Measurements from ENCODE around the gene C2orf92. TPM values are rescaled to one million over a fixed set of nuclear protein-coding genes. Genes with fewer than 3 reads are reported as not detected.
"Not testable (repeated sequence)": the region's sequence is repeated elsewhere in the genome, so short reads cannot be mapped to it uniquely, and the experiment has no call there.

Gene C2orf92
- total RNA-seq (2014; rRNA removed): 0.80 and 0.83 TPM in 2 replicates
- 1.7 TPM for polyA plus RNA-seq (2012)

DNA sequence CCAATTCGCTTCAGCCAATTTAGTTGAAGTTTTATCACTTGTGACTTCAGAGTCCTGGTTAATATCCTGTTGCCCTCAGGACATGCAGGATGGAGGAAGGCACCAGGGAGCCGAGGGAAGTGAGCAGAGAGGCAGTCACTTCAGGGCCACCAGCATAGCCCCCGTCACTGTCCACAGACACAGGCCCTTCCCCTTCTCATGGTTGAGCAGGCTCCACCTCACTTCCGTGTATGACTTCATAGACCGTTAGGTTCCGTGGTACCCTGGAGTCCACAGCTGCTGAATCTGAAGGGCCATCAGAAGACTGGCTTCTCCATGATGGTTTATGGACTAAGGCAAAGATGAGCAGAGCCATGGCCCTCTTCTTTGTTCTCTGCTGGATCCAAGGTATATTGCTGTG lies at the start of gene C2orf92:
TSS of gene C2orf92 (plus strand) at position 266 of the 400 bp plus-strand sequence. CDS start at position 342, 76 bp downstream.
- DNase-seq (ENCODE audit: low read depth): no peak

DNA sequence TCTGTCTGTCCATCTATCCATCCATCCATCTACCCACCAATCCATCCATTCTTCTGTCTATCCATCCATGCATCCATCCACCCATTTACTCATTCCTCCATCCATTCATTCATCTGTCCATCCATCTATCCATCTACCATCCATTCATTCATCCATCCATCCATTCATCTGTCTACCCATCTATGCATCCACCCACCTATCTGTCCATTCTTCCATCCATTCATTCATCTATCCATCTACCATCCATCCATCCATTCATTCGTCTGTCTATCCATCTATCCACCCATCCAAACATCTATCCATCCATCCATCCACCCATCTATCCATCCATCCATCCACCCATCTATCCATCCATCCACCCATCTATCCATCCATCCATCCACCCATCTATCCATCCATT lies 49.0 kb upstream of the C2orf92 start:
- not testable (repeated sequence) for DNase-seq (ENCODE audit: low read depth)

DNA sequence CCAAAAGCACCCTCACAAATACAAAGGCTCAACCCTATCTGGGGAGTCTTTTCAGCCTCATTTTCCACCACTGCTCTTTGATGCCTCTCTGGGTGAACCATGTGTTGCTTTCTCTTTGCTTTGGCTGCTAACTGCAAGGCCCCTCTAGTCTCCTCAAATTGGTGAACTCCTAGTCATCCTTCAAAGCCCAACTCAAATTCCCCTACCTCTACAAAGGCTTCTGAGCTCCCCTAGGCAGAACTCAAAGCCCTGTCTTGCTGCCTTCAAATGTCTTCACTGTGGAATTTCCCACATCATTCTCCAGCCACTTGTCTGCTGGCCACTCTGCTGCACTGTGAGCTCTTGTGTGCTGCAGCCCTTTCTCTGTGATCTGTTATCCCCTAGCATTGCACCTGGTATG lies 46.5 kb upstream of the C2orf92 start:
- not testable (repeated sequence) for DNase-seq (ENCODE audit: low read depth)

DNA sequence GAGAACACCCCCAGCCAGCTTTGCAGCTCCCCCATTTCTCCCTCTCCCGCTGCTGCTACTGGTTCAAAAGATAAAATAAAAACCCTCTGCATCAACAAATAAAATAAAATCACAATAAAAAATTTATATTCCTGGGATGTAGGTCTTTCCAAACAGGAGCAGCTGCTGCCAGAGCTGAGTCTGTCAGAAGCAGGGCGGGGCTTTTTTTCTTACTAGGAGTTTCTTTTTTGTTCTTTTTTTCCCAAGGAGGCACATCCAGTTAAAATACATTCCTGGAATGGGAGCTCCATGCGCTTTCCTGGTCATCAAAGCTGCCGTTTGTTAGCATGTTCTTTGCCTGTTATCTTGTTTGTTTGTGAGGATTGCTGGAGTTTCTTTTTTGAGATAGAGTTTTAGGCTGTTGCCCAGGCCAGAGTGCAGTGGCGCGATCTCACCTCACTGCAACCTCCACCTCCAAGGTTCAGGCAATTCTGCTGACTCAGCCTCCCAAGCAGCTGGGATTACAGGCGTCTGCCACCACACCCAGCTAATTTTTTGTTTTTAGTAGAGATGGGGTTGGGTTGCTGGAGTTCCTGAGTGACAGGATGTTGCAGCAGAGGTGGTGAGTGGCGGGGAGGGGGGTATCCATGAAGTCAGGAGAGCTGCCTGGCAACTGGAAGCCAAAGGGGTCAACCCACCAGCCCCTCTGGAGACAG lies 44.0 kb upstream of the C2orf92 start:
- DNase-seq (ENCODE audit: low read depth): not testable (repeated sequence)

DNA sequence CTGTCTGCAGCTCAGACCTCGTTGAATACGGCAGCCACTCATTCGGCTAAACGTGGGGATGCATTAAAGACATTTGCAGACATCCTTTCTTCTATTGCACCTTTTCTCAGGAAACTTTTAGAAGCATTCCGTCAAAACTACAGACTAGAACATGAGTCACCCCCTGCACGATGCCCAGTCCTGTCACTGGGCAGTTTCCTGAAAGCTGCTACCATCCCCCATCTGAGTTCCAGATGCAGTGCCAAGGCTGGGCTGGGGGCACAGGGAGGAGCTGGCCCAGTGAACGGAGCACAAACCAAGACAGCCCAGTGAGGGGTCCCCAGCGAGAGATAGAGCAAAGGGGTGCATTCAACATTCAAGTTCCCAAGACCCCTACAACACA lies 43.5 kb upstream of the C2orf92 start:
- DNase-seq (ENCODE audit: low read depth): not testable (repeated sequence)

DNA sequence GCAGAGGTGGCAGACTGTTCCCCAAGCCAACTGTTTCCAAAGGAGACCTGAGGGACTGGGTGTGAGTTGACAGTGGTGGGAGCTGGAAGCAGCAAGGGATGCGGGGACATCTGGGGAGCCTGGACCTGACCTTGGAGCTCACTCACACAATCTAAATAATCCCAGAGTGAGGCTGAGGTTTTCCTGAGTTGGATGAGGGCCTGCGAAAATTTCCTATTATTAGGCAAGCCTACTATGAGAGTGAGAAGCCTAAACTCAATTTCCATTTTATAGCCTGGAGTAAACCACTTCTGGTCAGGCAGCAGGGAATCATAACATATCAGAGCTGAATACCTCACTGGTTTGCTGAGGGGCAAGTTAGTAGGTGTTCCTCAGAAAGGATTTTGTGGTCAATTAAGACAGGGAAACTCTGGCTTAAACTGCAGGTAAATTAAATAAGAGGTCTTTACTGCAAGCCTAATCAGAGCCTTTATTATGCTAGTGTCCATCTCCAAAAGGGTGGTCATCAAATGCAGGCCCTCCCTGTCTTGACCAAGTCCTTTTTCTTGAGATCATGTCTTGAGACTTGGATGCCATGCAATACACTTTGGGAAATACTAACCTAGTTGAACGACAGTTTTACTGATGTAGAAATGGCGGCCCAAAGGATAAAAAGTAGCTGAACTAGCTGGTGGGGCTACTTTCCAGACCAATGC lies 25.3 kb upstream of the C2orf92 start:
- no peak for DNase-seq (ENCODE audit: low read depth)

DNA sequence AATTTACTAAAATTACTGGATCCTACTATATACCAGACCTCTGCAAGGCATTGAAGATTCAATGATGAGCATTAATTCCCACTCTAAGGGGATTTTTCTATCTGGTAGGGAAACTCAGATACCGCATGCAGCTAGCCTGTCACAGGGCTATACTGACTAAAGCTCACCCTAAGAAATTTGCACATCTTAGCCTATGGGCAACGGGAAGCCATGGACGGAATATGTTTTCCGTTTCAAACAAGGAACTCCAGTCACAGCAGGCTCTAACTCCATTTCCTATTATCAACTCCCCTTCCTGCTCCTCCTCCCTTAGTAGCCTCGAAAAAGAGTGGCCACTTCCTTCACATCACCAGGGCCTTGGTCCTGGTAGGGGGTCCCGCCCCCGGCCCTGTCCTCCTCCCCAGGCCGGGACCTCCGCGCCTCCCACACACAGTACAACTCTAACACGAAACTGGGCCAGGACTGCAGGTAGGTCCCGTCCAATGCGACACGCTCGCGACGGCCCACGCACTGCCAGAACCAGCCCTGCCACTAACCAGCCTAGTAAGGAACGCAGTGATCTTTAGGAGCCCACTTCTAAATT lies 24.3 kb upstream of the C2orf92 start:
- peak; percentile 13 for DNase-seq (ENCODE audit: low read depth)

DNA sequence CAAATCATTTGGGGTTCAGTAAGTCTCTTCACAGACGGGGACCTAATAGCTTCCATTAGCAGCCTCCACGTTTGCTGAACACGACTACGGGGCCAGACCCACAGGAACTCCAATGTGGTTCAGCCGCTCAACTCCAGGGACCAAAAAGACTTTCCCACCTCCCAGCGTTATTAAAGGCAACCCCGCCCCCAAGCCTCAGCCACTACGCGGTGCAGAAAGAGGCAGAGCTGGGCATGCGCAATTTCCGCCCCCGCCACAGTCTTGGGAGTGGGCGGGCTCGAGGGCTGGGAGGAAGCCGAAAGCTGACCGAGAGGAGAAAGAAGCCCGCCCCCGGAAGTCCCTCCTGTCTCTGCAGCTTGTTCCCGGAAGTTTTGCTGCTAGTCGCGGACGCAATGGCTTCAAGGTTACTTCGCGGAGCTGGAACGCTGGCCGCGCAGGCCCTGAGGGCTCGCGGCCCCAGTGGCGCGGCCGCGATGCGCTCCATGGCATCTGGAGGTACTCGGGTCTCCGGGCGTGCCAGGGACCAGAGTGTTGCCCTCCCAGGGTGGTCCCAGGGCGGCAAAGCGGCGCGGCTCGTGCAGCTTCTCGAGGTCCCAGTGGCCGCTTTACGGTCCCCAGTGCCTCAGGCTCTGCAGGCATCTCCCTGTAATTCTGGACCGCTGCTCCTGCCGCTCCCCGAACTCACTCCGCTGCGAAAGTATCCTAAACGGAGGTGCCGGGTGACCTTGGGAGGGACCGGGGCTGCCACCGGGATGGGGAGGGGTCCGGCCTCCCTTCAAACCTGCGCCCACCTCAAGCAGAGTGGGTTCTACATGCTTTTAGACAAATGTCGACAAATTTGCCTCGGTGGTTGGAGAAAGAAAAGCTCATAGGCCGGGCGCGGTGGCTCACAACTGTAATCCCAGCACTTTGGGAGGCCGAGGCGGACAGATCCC lies 23.6 kb upstream of the C2orf92 start, which contains the start of gene COX5B:
TSS of gene COX5B (plus strand) at position 368 of the 935 bp plus-strand sequence. CDS start at position 393, 25 bp downstream.
- DNase-seq (ENCODE audit: low read depth): peak; percentile 95

DNA sequence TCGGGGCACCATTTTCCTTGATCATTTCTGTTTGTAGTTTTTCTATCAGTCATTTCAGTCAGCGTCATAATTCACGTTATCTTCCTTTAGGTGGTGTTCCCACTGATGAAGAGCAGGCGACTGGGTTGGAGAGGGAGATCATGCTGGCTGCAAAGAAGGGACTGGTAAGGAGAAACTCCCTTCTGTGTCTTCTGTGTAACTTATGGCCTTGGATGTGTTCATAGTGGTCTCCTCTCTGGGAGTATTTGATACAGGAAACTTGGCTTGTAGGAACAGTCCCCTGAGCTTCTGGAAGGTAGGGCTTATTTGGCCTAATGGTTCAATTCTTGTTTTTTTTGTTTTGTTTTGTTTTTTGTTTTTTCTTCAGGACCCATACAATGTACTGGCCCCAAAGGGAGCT lies 22.5 kb upstream of the C2orf92 start:
- no peak for DNase-seq (ENCODE audit: low read depth)

DNA sequence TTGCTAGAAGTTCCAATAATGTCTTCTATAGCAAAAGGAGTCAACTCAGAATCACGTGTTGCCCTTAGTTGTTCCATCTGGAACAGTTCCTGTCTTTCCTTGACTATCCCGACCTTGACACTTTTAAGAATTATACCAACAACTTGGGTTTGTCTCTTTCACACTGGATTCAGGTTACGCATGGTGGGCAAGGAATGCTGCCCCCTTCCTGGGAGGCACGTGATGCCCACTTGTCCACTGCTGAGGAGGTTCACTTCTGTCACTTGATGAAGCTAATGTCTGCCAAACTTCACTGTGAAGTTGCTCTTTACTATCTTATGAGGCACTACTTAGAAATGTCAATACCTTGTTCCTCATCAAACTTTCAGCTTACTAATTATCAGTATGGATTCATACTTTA lies 18.4 kb upstream of the C2orf92 start:
- no peak for DNase-seq (ENCODE audit: low read depth)

DNA sequence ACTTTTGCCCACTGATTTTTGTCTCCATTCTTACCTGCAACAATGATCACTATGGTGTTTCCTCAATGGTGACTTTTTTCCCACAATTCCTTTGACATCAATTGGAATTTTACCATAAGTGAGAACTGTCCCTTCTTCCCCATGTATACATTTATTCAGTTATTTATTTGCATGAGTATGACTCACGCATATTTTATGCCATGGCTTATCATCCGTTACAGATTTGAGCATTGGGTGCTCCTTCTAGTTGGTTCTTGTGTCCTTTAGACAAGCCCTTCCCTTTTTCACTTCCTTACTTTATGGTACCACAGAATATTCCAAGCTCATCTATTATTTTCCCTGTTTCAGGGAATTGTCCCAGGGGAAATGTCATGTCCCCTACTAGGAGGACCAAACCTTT lies 16.0 kb upstream of the C2orf92 start:
- no peak for DNase-seq (ENCODE audit: low read depth)

DNA sequence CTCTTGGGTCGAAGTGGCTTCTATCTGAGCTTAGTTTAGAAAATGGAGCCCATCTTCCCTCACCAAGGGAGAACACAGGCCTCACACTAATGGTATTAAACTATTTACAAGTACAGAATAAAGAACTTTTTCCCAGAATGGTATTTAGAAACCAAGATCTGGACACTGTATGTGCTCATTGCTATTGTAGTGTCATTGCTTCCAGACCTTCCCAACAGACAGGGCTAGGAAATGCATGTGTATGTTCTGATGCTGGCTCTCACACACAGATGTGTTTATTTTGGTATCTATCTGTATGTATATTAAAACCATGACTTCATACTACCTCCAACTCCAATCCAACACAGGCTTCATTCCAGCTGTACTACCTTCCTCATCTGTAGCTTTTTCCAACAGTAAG lies 15.6 kb upstream of the C2orf92 start:
- DNase-seq (ENCODE audit: low read depth): no peak

DNA sequence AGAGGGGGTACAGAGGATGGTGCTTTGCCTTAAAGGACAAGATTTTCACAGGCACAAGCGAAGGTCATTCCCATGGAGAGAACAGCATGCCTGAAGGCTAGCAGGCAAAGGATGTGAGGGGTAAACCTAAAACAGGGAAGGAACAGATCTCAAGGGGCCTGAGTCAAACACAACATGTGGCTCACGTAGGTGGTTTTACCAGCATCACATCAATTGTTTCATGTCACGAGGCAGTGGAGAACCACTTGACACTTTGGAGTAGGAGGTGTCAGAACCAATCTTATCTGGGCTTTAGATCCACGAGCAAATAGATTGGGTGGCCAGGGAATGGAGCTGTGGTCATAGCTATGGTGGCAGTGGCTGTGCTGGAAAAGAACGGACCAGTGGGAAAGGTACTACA lies 15.2 kb upstream of the C2orf92 start:
- no peak for DNase-seq (ENCODE audit: low read depth)

DNA sequence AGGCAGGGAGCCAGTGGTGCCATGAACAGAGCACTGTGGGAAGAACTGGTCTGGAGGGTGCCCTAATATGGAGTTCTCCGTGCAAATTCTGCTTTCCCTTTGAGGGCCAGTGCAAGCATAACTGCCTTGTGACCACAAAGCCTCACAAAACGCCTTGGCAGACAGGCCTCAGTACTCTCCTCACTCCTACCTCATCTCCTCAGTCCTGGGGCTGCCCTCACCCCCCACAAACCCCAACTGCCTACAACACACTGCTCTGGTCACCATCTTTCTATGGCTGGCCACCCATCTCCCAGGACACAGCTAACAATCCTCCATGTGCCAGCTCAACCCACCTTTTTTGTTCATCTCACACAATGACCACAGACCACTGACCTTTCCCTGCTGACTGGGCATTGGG lies 14.7 kb upstream of the C2orf92 start:
- no peak for DNase-seq (ENCODE audit: low read depth)

DNA sequence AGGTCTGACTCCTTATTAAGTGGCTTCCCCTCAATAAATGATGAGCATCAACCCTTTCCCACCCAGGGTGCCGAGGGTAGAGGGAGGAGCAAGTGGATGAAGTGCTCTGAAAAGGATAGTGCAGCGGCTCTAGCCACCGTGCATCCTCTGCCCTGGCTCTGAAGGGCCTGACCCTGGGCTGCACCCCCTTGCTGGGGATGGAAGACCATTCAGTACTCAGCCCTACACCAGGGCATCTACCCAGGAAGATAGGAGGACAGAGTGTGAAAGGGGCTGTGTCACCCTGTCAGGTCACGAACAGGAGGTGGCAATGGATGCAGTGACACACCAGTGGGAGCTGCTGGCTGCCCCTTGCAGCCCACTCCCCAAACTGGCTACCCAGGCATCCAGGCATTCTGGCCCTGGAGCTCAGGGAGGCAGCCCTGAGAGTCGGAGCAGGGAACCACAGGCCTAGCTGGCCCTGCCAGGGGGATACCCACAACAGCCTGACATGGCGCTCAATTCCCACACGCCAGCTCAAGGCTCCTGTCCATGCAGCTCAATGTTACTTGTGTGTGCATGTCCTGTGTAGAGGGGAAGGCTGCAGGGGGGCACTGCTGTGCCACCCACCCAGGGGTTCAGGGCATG lies 13.3 kb upstream of the C2orf92 start:
- DNase-seq (ENCODE audit: low read depth): no peak

DNA sequence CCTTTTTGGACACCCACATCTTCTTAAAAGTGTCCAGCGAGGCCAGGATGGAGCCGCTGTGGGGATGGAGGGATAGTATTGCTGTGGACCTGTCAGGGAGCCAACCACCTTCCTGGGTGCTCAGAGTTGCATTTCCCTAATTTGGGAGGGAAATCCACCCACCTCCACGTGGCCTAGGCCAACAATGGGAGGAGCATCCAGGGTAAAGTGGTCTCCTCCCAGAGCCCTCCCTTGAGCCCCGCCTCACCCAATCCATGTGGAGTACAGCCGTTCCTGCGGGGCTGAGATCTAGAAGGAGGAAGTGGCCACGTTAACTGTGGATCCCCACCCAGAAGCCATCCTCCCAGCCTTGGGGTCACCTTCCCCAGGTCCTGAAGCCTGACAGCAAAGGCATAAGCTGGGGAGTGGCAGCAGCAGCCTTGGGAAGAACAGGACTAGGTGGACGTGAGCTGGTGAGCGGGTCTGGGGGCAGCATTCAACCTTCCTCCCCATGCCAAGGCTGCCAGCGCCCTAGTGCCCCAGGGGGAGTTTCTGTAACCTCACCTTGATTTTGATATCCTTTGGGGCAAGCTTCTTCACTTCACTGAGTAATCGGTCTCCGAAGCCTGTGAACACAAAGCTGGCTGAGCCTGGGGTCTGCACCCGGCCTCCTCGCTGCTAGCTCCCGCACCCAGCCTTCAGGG lies 12.5 kb upstream of the C2orf92 start:
- DNase-seq (ENCODE audit: low read depth): no peak

DNA sequence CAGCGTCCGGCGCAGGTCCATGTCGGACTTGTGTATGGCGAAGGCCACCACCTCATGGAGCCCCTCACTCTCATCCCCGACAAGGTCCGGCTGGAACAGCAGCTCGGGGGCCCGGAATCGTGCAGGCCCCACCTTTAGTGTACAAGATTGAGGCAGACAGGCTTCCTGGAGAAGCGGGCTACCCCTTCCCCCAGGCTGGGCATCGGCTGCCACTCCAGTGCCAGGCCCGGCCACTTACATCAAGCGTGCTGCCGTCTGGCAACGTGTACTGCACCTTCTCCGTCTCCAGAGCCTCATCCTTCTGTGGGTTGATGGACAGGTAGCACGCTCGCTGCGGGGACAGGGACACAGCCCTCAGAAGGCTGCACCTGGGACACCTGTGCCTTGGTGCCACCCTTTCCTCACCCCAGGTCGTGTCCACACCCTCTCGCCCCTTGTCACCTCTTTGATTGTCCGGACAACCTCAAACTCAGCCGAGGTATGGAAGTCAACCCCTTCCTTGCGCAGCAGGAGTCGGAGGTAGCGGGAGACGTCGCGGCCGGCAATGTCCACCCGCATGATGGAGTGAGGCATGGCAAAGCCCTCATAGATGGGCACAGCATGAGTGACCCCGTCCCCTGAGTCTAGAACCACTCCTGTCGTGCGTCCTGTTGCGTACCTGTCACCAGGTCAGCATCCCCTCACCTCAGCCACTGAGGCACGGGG lies 11.4 kb upstream of the C2orf92 start:
- DNase-seq (ENCODE audit: low read depth): no peak

DNA sequence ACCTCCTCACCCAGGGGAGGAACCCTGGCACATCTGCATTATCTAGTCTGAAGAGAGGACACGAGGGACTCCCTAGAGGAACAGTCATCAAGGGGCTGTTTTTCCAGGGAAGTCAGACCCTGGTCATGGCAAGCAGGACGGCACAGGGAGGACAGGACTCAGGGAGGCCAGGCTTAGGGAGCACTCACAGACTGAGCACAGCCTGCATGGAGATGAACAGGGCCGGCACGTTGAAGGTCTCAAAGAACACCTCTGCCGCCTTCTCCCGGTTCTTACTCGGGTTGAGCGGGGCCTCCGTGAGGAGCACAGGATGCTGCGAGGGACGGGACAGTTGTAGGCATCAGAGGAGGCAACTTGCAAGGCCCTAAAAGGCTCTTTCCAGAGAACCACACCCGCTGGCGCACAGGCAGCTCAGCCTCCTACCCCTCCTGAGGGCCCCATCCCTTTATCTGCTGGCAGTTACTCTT lies 10.8 kb upstream of the C2orf92 start:
- no peak for DNase-seq (ENCODE audit: low read depth)

DNA sequence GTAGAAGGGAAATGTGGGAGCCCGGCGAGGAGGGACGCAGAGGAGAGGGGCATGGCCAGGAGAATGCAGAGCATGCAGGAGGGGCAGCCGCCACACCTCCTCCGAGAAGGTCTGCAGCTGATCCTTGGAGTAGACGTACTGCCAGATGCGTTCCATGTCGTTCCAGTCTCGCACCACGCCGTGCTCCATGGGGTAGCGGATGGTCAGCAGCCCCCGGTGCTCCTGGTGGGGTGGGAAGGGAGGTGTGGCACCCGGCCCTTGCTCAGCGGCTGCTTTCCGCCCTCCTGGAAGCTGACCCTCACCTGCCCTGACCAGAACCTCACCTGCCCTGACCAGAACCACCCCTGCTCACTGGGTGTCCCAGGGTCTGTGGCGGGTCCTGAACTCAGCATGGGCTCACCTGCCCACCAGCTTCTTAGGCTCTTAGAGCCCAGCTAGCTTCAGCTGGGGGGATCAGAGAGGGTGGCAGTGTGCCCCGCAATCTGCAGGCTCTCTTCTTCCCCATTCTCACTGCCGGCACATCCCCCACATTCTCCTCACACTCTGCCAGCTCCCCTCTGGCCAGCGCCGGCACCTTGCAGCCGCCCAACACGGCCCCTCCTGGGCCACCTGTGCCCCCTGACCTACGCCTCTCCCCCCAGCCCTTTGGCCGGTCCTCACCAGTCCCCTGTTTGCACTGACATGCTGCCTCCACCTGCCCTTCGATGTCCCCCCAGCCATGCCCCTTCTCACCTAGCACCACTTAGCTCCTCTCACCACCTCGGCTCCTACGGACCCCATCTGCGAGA lies 10.1 kb upstream of the C2orf92 start:
- no peak for DNase-seq (ENCODE audit: low read depth)
